Left ventricle myocardium inferior (tissue), 1 donor: Measurements from ENCODE around the gene SHC1. TPM values are rescaled to one million over a fixed set of nuclear protein-coding genes. Genes with fewer than 3 reads are reported as not detected.

ENCODE experiments used
- DNase-seq: peaks from one replicate; pipeline ENCODE4 v3.0.0-alpha.2; 2020
- H3K27ac ChIP-seq: fragments of 200-600 bp; replicated peaks from 2 replicates; pipeline ENCODE4 v1.8.0; 2021
- H3K27me3 ChIP-seq: fragments of 200-600 bp; 2 replicates; pipeline ENCODE4 v1.8.0; 2021; ENCODE audit warnings: low read depth
- H3K36me3 ChIP-seq: fragments of 200-600 bp; 2 replicates; pipeline ENCODE4 v1.8.0; 2021
- H3K4me1 ChIP-seq: fragments of 200-600 bp; 2 replicates; pipeline ENCODE4 v1.8.0; 2021
- H3K4me3 ChIP-seq: fragments of 200-600 bp; 2 replicates; pipeline ENCODE4 v1.8.0; 2021; ENCODE audit warnings: mild to moderate bottlenecking, moderate library complexity
- H3K9me3 ChIP-seq: fragments of 200-600 bp; replicated peaks from 2 replicates; pipeline ENCODE4 v1.8.0; 2021
- CTCF ChIP-seq: fragments of 200-600 bp; IDR thresholded peaks from 2 replicates; pipeline ENCODE4 v1.8.0; 2021; ENCODE audit warnings: antibody characterized with exemption, mild to moderate bottlenecking, borderline replicate concordance
- intact Hi-C: fragments of 100-400 bp; cut with micrococcal nuclease; formaldehyde crosslinking; loops from one replicate; pipeline ENCODE4 v1.11.0; 2022
- total RNA-seq: library from RNA; stranded (reverse); fragmentation: NEBNext Ultra II Directional; extraction: Animal tissue kit (Norgen Biotek cat#: 25700); gene quantifications from one replicate; pipeline ENCODE4 v1.2.1, GENCODE V29; 2021
- donor health status: DM: no; HTN: yes; CAD: no; lungs with severe emphysema.

Gene SHC1
- total RNA-seq, 1 donor from 2014 or later: 43.0 TPM

DNA sequence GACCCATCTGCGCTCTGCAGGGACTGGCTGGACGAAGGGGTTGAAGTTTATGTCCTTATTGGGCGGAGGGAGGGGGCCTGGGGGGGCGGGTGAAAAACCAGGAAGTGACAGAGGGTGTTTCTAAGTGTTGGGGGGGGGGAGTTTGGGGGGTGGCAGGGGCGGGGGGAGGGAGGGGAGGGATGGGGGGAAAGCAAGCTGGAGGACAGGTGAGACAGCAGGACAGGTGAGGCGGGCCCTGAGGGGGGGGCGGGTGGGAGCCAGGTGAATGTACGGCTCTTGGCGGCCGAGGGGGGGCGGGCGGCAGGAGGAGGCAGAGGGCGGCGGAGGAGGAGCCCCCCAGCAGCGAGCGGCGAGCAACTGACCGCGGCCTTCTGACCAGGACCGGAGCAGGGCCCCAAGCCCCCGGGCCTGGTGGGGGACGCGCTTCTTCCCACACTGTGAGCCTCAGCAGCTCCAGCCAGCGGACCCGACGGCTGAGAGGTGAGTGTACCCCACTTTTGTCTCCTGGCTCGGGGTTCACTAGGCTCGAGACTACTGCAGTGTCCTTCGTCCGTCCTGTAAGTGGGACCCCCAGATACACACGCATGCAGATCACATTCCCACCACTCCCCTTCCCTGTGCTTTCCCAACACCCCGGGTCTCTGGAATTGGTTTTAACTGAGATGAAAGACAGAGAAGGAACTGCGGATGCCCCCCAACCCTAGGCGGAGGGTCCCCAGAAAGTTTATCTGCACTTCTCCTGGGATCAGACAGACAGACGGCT lies 32.1 kb upstream of the SHC1 start, which contains the start of gene ZBTB7B:
Gene ZBTB7B (plus strand): TSS at position 339 of the 763 bp plus-strand sequence. CDS start 11,859 bp downstream, outside the sequence.
- H3K9me3 ChIP-seq: no peaks in the 10 kb centered on the region
- DNase-seq: no peak
- H3K27me3 ChIP-seq: no peaks in the 10 kb centered on the region
- peak within 1 kb of the TSS; percentile 95 for H3K27ac ChIP-seq
- peaks cover 80% of the 10 kb centered on the region for H3K4me1 ChIP-seq
- H3K4me3 ChIP-seq: peak within 1 kb of the TSS; percentile 95
- intact Hi-C loops: no loop called here
- no peaks in the 10 kb centered on the region for H3K36me3 ChIP-seq
- no peak for TF ChIP-seq CTCF

DNA sequence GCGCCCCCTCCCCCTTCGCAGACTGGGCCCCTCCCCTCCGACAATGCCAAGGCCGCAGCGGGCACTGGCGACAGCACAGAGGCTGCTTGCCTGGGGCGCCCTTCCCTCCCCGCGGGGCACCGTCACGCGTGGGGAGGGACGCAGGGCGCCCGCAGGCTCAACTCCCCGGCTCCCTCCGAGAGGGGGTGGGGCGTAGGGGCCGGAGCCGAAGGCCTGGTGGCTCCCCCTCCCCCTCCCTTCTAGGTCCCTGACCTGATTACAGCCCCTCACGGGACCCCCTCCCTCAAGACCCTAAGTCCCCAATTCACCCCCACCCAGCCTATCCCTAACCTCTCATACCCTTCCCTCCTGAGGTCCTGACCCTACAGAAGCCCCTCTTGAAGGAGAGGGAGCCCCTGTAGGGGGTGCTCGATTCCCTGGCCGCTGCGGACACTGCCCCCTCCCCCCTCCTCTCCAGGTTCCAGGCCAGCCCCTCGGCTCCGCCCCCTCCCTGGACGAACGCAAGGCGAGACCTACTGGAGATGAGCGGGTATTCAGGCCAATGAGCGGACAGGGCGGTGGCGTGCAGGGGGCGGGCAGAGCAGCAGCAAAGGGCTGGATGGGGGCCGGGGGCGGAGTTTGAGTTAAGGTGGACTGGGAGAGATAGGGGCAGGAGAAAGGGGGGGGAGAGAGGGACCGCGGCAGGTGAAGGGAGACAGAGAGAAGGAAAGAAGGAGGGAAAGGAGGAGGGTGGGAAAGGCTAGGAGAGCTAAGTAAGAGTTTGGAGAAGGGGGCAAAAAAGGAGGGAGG lies 31.3 kb upstream of the SHC1 start:
- Histone ChIP-seq H3K9me3 (no peaks in the 10 kb centered on the region), H3K36me3 (no peaks in the 10 kb centered on the region), H3K4me3 (peak overlapping the region; percentile 95), H3K4me1 (peaks cover 73% of the 10 kb centered on the region), H3K27ac (peak overlapping the region; percentile 95), H3K27me3 (no peaks in the 10 kb centered on the region)
- DNase-seq: peak; percentile 100
- intact Hi-C loops: no loop called here
- peak; percentile 51 for TF ChIP-seq CTCF

GRCh38 chr1:155001425-155001674 lies 30.8 kb upstream of the SHC1 start:
- Histone ChIP-seq H3K27ac (peak overlapping the region; percentile 95), H3K27me3 (no peaks in the 10 kb centered on the region), H3K4me1 (peaks cover 67% of the 10 kb centered on the region), H3K36me3 (no peaks in the 10 kb centered on the region), H3K9me3 (no peaks in the 10 kb centered on the region), H3K4me3 (peak overlapping the region; percentile 95)
- no peak for TF ChIP-seq CTCF
- DNase-seq: no peak
- intact Hi-C loops: no loop called here

DNA sequence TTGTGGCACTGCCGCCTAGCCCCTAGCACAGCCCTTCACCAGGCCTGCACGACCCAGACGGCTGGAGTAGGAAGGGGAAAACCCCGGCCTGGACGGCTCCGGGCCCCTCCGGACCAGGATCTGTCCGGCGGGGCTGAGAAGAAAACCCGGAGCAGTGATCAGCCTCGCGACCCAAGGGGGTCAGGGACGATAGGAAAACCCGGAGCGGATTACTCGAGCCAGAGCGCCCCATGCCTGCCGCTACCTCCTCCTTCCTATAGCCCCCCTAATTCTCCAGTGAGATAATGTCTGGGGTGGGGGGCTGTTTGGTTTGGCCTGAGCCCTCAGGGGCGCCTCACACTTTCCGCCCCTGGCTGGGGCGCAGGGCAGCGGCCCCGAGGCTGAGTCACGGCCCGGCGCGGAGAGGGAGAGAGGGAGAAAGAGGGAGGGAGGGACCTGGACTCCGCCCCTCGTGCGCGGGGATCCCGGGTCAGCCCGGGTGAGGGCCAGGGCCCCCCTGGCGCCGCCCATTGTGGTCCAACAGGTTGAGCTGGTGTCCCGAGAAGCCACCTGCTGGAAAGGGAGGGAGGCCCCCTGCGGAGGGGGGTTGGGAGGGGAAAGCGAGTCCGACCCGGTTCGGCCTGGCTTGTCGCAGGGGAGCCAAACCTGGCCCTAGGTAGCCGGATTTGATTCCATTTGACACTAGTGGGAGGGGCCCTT lies 30.3 kb upstream of the SHC1 start:
- peak; percentile 89 for DNase-seq
- H3K4me3 ChIP-seq: peak overlapping the region; percentile 95
- no peaks in the 10 kb centered on the region for H3K9me3 ChIP-seq
- H3K4me1 ChIP-seq: peaks cover 63% of the 10 kb centered on the region
- intact Hi-C loops: no loop called here
- no peaks in the 10 kb centered on the region for H3K36me3 ChIP-seq
- H3K27me3 ChIP-seq: no peaks in the 10 kb centered on the region
- H3K27ac ChIP-seq: peak overlapping the region; percentile 95
- no peak for TF ChIP-seq CTCF

DNA sequence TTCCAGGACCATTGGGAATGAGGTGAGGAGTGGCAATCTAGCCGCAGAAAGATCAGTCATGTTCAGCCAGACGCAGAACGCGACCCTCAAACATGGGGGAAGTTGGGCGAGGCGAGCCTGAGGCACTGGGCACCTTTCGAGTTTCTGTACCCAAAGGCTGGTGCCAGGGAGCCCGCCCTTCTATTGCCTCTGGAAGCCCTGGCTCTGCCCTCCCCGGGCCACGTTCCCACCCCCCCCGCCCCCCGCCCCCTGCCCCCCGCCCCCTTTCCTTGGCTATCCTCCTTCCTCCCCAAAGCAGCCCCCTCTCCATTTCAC lies 29.8 kb upstream of the SHC1 start:
- no peak for DNase-seq
- Histone ChIP-seq H3K36me3 (no peaks in the 10 kb centered on the region), H3K4me3 (peak overlapping the region; percentile 95), H3K27me3 (no peaks in the 10 kb centered on the region), H3K4me1 (peaks cover 61% of the 10 kb centered on the region), H3K27ac (peak overlapping the region; percentile 95), H3K9me3 (no peaks in the 10 kb centered on the region)
- no peak for TF ChIP-seq CTCF
- intact Hi-C loops: no loop called here
